Activated T-cell treated with anti-CD3 and anti-CD28 coated beads, Interleukin-2, amount 50 U/mL, for 1 hour (primary cell): ENCODE measurements around the gene PCDH15.

Experiments used
- DNase-seq: peaks from one replicate; pipeline ENCODE4 v3.0.0-alpha.2; 2020

The PCDH15 gene

GRCh38 chr10:53839440-53840039, 961.5 kb downstream of the PCDH15 start:
- no peak for DNase-seq

GRCh38 chr10:53836638-53837037, 964.4 kb downstream of the PCDH15 start:
- DNase-seq: no peak

GRCh38 chr10:53833908-53834307, 967.1 kb downstream of the PCDH15 start:
- DNase-seq: no peak

GRCh38 chr10:53827261-53827660, 973.8 kb downstream of the PCDH15 start:
- no peak for DNase-seq

GRCh38 chr10:53808677-53809372, 992.2 kb downstream of the PCDH15 start:
- no peak for DNase-seq

GRCh38 chr10:53786236-53786900, 1014.7 kb downstream of the PCDH15 start:
- DNase-seq: no peak

GRCh38 chr10:53771701-53772100, 1029.3 kb downstream of the PCDH15 start:
- no peak for DNase-seq

- DNase-seq: no peak
Observed at GRCh38 chr10:53770903-53771302, 1030.1 kb downstream of the PCDH15 start.

- DNase-seq: no peak
Observed at GRCh38 chr10:53765311-53765710, 1035.7 kb downstream of the PCDH15 start.

GRCh38 chr10:53754596-53755250, 1046.3 kb downstream of the PCDH15 start:
- no peak for DNase-seq
